ENCODE results near the gene HMG20A.

GRCh38 chr15:77497942-77498361 is 77.3 kb downstream of the HMG20A start:
- TF ChIP-seq ATF7 (IDR thresholded peaks at IDR 0.05; ENCODE audit: low read depth) (no peak), CTCF (IDR thresholded peaks at IDR 0.05 in 2 of 3, conservative IDR thresholded peaks at IDR 0.05 in 1 of 3; ENCODE audit: control insufficient read depth in 2 of 3, extremely low read depth in 1 of 3, insufficient read depth in 1 of 3, low read depth in 3 of 3, low read length in 3 of 3) (no peak), E2F4 (IDR thresholded peaks at IDR 0.05; ENCODE audit: low read depth, low read length) (no peak), SMC3 (IDR thresholded peaks at IDR 0.05; ENCODE audit: borderline replicate concordance, low read length) (no peak), REST (IDR thresholded peaks at IDR 0.05; ENCODE audit: low read depth, low read length) (no peak), CHD1 (IDR thresholded peaks at IDR 0.05; ENCODE audit: low read depth, low read length) (no peak), ZNF274 (IDR thresholded peaks at IDR 0.05; ENCODE audit: insufficient read depth, insufficient read length) (no peak), PML (IDR thresholded peaks at IDR 0.05; ENCODE audit: low read length) (no peak), STAT3 (IDR thresholded peaks at IDR 0.05; ENCODE audit: low read depth, low read length) (no peak), CHD2 (IDR thresholded peaks at IDR 0.05; ENCODE audit: borderline replicate concordance, low read depth, low read length) (no peak)
